Stimulated activated memory B cell treated with anti-CD40 and anti-IgM and Interleukin-4, amounts not matched to agents 10 μg/mL and 1 μg/mL and 100 μg/mL, for 72 hours (primary cell): ENCODE measurements around the gene REEP2.
A peak's percentile ranks its signal among the peaks of the same experiment; 100 is the strongest.
"Not testable (repeated sequence)": the region's sequence is repeated elsewhere in the genome, so short reads cannot be mapped to it uniquely, and the experiment has no call there.

Source experiments
- ATAC-seq: fragments of 150-1000 bp; cut with Tn5 transposase; 2 replicates; pipeline ENCODE4 v1.10.0; 2021
- H3K27ac Mint-ChIP-seq: one replicate; pipeline ENCODE4 v1.8.0; 2022; ENCODE audit warnings: mild to moderate bottlenecking, mixed read lengths
- H3K27me3 Mint-ChIP-seq: one replicate; pipeline ENCODE4 v1.8.0; 2022; ENCODE audit warnings: mixed read lengths
- H3K36me3 Mint-ChIP-seq: one replicate; pipeline ENCODE4 v1.8.0; 2022; ENCODE audit warnings: mixed read lengths
- H3K4me1 Mint-ChIP-seq: one replicate; pipeline ENCODE4 v1.8.0; 2022; ENCODE audit warnings: mixed read lengths
- H3K4me3 Mint-ChIP-seq: one replicate; pipeline ENCODE4 v1.8.0; 2022; ENCODE audit warnings: mild to moderate bottlenecking, moderate library complexity, mixed read lengths
- H3K9me3 Mint-ChIP-seq: one replicate; pipeline ENCODE4 v1.8.0; 2022; ENCODE audit warnings: mixed read lengths

Gene REEP2, protein sequence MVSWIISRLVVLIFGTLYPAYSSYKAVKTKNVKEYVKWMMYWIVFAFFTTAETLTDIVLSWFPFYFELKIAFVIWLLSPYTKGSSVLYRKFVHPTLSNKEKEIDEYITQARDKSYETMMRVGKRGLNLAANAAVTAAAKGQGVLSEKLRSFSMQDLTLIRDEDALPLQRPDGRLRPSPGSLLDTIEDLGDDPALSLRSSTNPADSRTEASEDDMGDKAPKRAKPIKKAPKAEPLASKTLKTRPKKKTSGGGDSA

GRCh38 chr5:138438724-138439476, at the start of gene REEP2:
Gene REEP2, plus strand, starts transcription at chr5:138439057. Its CDS starts 152 bp downstream, at chr5:138439209.
- Mint-ChIP-seq H3K27me3 (no peaks in the 10 kb centered on the region), H3K4me1 (peaks cover 15% of the 10 kb centered on the region), H3K9me3 (no peaks in the 10 kb centered on the region), H3K36me3 (peaks cover 34% of the 10 kb centered on the region), H3K4me3 (peak within 1 kb of the TSS; percentile 81), H3K27ac (peak within 1 kb of the TSS; percentile 36)
- ATAC-seq: peak; percentile 83

DNA sequence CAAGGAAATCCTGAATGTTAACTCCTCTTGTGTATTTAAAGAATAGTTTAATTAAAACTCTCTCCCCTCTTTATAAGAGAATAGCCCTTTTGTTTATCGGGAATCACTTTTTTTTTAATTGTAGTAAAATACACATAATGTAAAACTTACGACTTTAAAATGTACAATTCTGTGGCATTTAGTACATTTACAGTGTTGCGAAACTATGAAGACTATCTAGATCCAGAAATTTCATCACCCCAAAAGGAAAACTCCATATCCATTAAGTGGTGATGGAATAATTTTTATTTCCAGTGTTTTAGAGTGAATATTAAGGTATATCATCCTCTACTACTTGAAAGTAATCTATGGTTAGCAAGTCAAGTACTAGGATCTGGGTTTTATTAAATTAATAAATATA, 49.5 kb upstream of the REEP2 start:
- Mint-ChIP-seq H3K27ac (no peak overlapping the region), H3K9me3 (no peaks in the 10 kb centered on the region), H3K36me3 (peaks cover 50% of the 10 kb centered on the region), H3K4me1 (no peaks in the 10 kb centered on the region), H3K27me3 (no peaks in the 10 kb centered on the region), H3K4me3 (no peak overlapping the region)
- no peak for ATAC-seq

DNA sequence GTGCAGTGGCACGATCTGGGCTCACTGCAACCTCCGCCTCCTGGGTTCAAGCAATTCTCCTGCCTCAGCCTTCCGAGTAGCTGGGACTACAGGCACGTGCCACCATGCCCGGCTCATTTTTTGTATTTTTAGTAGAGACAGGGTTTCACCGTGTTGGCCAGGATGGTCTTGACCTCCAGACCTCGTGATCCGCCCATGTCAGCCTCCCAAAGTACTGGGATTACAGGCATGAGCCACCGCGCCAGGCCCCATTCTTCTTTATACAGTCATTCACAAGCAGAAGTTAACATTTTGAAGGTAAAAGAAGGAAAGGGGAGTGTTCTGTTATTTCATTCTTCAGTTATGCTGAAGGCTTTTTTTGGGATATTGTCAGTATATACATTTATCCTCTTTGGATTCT, 48.9 kb upstream of the REEP2 start:
- H3K36me3 Mint-ChIP-seq: peaks cover 56% of the 10 kb centered on the region
- H3K4me1 Mint-ChIP-seq, H3K9me3 Mint-ChIP-seq, ATAC-seq, H3K27me3 Mint-ChIP-seq, H3K27ac Mint-ChIP-seq, H3K4me3 Mint-ChIP-seq: not testable (repeated sequence)

- Mint-ChIP-seq H3K4me1 (no peaks in the 10 kb centered on the region), H3K4me3 (no peak overlapping the region), H3K36me3 (peaks cover 62% of the 10 kb centered on the region), H3K9me3 (no peaks in the 10 kb centered on the region), H3K27me3 (no peaks in the 10 kb centered on the region), H3K27ac (no peak overlapping the region)
- ATAC-seq: no peak
Measured at GRCh38 chr5:138391859-138392386, 46.9 kb upstream of the REEP2 start.

DNA sequence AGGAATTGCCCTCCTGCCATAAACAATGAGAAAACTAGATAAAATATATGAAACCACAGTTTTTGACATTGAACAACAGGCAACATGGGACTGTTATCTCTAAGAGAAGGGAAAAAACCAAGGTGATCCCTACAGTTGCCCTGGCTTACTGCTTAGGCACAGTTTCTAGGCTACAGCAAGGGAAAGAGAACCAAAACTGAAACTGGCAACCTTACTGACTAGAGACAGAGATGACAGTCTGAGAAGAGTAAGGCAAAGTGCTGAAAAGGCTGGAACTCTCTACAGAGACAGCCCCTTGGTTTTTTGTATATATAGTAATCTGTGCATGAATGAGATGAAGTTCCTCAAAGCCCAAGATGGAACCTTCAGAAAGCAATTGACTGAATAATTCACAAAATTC, 36.2 kb upstream of the REEP2 start:
- Mint-ChIP-seq H3K36me3 (peaks cover 77% of the 10 kb centered on the region), H3K4me1 (peaks cover 4% of the 10 kb centered on the region), H3K27me3 (no peaks in the 10 kb centered on the region), H3K9me3 (no peaks in the 10 kb centered on the region), H3K27ac (no peak overlapping the region), H3K4me3 (no peak overlapping the region)
- ATAC-seq: no peak

GRCh38 chr5:138408023-138408422, 30.8 kb upstream of the REEP2 start:
- peaks cover 13% of the 10 kb centered on the region for H3K4me1 Mint-ChIP-seq
- no peaks in the 10 kb centered on the region for H3K9me3 Mint-ChIP-seq
- H3K27ac Mint-ChIP-seq: peak overlapping the region; percentile 74
- no peaks in the 10 kb centered on the region for H3K27me3 Mint-ChIP-seq
- peaks cover 67% of the 10 kb centered on the region for H3K36me3 Mint-ChIP-seq
- ATAC-seq: peak; percentile 86
- peak overlapping the region; percentile 7 for H3K4me3 Mint-ChIP-seq

DNA sequence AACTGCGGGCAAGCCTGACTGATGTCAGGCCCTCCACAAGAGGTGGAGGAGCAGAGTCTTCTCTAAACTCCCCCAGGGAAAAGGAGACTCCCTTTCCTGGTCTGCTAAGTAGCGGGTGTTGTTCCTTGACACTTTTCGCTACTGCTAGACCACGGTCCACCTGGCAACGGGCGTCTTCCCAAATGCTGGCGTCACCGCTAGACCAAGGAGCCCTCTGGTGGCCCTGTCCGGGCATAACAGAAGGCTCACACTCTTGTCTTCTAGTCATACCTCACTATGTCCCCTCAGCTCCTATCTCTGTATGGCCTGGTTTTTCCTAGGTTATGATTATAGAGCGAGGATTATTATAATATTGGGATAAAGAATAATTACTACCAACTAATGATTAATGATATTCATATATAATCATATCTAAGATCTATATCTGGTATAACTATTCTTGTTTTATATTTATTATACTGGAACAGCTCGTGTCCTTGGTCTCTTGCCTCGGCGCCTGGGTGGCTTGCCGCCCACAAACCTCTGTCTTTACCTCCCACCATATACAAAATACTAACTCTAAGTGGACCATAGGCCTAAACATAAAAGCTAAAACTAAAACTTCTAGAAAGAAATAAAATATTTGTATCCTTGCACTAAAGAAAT, 27.7 kb upstream of the REEP2 start:
- not testable (repeated sequence) for ATAC-seq, H3K27ac Mint-ChIP-seq

DNA sequence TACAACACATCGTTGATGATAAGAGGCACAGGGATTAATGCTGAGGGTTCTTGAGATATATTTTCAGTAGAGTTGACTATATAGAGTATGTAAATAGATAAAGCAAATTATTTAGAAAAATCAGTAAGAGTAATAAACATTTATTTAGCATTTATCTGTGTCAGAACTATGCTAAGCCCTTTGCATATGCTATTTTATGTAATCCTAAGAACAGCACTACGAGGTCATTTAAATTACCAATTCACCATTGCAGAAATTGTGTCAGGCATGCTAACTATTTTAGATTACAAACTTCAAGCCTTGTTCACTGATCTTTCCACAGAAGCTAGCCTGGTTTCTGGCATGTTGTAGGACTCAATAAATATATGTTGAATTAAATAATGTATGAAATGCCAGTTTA, 20.4 kb upstream of the REEP2 start:
- H3K36me3 Mint-ChIP-seq: peaks cover 53% of the 10 kb centered on the region

More for the DNA sequence above, 27.7 kb upstream of the REEP2 start:
- not testable (repeated sequence) for H3K9me3 Mint-ChIP-seq, H3K27me3 Mint-ChIP-seq, H3K4me3 Mint-ChIP-seq
- H3K4me1 Mint-ChIP-seq: peaks cover 13% of the 10 kb centered on the region
- H3K36me3 Mint-ChIP-seq: peaks cover 50% of the 10 kb centered on the region

GRCh38 chr5:138425079-138425478, 13.8 kb upstream of the REEP2 start:
- Mint-ChIP-seq H3K4me3 (no peak overlapping the region), H3K27ac (no peak overlapping the region)

More for the DNA sequence above, 20.4 kb upstream of the REEP2 start:
- Mint-ChIP-seq H3K27ac (no peak overlapping the region), H3K27me3 (no peaks in the 10 kb centered on the region), H3K9me3 (no peaks in the 10 kb centered on the region), H3K4me1 (no peaks in the 10 kb centered on the region), H3K4me3 (no peak overlapping the region)
- ATAC-seq: no peak

GRCh38 chr5:138435943-138436342, 2.9 kb upstream of the REEP2 start:
- H3K4me3 Mint-ChIP-seq: no peak overlapping the region
- no peak overlapping the region for H3K27ac Mint-ChIP-seq
- H3K4me1 Mint-ChIP-seq: peaks cover 15% of the 10 kb centered on the region
- no peaks in the 10 kb centered on the region for H3K9me3 Mint-ChIP-seq
- no peak for ATAC-seq
- H3K36me3 Mint-ChIP-seq: peaks cover 54% of the 10 kb centered on the region
- H3K27me3 Mint-ChIP-seq: no peaks in the 10 kb centered on the region

More at GRCh38 chr5:138425079-138425478, 13.8 kb upstream of the REEP2 start:
- no peaks in the 10 kb centered on the region for H3K9me3 Mint-ChIP-seq
- H3K4me1 Mint-ChIP-seq: no peaks in the 10 kb centered on the region
- peaks cover 69% of the 10 kb centered on the region for H3K36me3 Mint-ChIP-seq
- ATAC-seq: no peak
- H3K27me3 Mint-ChIP-seq: no peaks in the 10 kb centered on the region

GRCh38 chr5:138438003-138438723, 694 bp upstream of the REEP2 start:
- Mint-ChIP-seq H3K27me3 (no peaks in the 10 kb centered on the region), H3K4me3 (peak overlapping the region; percentile 81), H3K36me3 (peaks cover 39% of the 10 kb centered on the region), H3K9me3 (no peaks in the 10 kb centered on the region), H3K4me1 (peaks cover 15% of the 10 kb centered on the region), H3K27ac (peak overlapping the region; percentile 5)
- ATAC-seq: no peak

DNA sequence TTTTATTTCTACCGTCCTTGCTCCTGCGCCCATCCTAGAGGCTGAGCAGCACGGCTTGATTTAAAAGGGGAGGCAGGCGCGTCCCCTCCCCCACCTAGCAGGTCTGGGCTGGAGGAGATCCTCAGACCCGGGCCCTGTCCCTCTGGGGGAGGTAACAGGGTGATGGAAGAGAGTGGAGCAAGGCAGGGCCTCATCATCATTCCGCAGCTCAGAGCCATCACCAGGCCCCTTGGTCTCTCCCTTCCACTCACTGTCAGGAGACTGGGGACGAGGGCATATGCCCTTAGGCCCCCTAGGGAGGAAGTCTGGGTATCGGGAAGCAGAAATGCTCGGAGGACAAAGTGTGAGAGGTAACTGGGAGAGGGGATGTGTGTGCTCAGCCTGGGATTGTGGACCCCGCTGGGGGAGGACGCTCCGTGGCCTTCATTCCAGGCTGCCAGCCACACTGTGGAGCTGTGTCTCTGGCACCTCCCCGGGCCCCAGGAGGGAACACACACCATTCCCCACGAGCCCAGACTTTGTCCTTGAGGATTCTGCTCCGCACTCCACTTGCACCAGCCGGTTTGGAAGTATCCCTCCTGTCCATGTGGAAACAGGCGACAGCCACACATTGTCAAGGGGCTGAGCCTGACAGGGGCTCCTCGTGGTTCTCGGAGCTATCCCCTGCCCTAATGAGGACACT, 761 bp downstream of the REEP2 start:
- H3K4me1 Mint-ChIP-seq: peaks cover 15% of the 10 kb centered on the region
- ATAC-seq: no peak
- H3K4me3 Mint-ChIP-seq: peak overlapping the region; percentile 81
- H3K27ac Mint-ChIP-seq: peak overlapping the region; percentile 36
- H3K27me3 Mint-ChIP-seq: no peaks in the 10 kb centered on the region
- peaks cover 28% of the 10 kb centered on the region for H3K36me3 Mint-ChIP-seq
- no peaks in the 10 kb centered on the region for H3K9me3 Mint-ChIP-seq

- Mint-ChIP-seq H3K27me3 (no peaks in the 10 kb centered on the region), H3K9me3 (no peaks in the 10 kb centered on the region), H3K27ac (no peak overlapping the region), H3K4me1 (peaks cover 15% of the 10 kb centered on the region), H3K36me3 (peaks cover 20% of the 10 kb centered on the region), H3K4me3 (peak overlapping the region; percentile 9)
- ATAC-seq: no peak
Measured at GRCh38 chr5:138440159-138441073, 1.6 kb downstream of the REEP2 start.

GRCh38 chr5:138441221-138441620, 2.4 kb downstream of the REEP2 start:
- H3K27me3 Mint-ChIP-seq: no peaks in the 10 kb centered on the region
- peaks cover 12% of the 10 kb centered on the region for H3K36me3 Mint-ChIP-seq
- H3K9me3 Mint-ChIP-seq: no peaks in the 10 kb centered on the region
- ATAC-seq: no peak
- no peak overlapping the region for H3K27ac Mint-ChIP-seq
- no peak overlapping the region for H3K4me3 Mint-ChIP-seq
- H3K4me1 Mint-ChIP-seq: peaks cover 15% of the 10 kb centered on the region
